ENCODE measurements around the gene CPN1.
"Not testable (repeated sequence)": the region's sequence is repeated elsewhere in the genome, so short reads cannot be mapped to it uniquely, and the experiment has no call there.

CPN1 gene

GRCh38 chr10:100081075-100082001 lies at the start of gene CPN1:
CPN1 (minus strand) TSS chr10:100081869; CDS start chr10:100081625, 244 bp downstream.
- no peak within 1 kb of the TSS for H3K9ac ChIP-seq (ENCODE audit: low read length in 2 of 2)
- H3K4me3 ChIP-seq (ENCODE audit: low read length in 2 of 2), result no peak within 1 kb of the TSS
- no peaks in the 10 kb centered on the region for H3K36me3 ChIP-seq (ENCODE audit: control insufficient read depth in 2 of 2, insufficient read depth in 2 of 2, low read length in 2 of 2)
- H3K9me3 ChIP-seq (ENCODE audit: control insufficient read depth in 2 of 2, low read length in 2 of 2), result no peaks in the 10 kb centered on the region
- H3K27ac ChIP-seq (ENCODE audit: low read length), result no peak within 1 kb of the TSS
- peaks cover 0 to 3% of the 10 kb centered on the region in 2 donors for H3K27me3 ChIP-seq (ENCODE audit: control insufficient read depth in 1 of 2, insufficient read depth in 2 of 2, low read length in 2 of 2)
- H3K4me1 ChIP-seq (ENCODE audit: control insufficient read depth, insufficient read depth, low read length), result no peaks in the 10 kb centered on the region

- Histone ChIP-seq H3K36me3 (ENCODE audit: control insufficient read depth in 2 of 2, insufficient read depth in 2 of 2, low read length in 2 of 2) (no peaks in the 10 kb centered on the region), H3K9me3 (ENCODE audit: control insufficient read depth in 2 of 2, low read length in 2 of 2) (peaks cover 3 to 7% of the 10 kb centered on the region in 2 donors), H3K4me1 (ENCODE audit: control insufficient read depth, insufficient read depth, low read length) (no peaks in the 10 kb centered on the region), H3K4me3 (ENCODE audit: low read length in 2 of 2) (no peak overlapping the region), H3K27me3 (ENCODE audit: control insufficient read depth in 1 of 2, insufficient read depth in 2 of 2, low read length in 2 of 2) (peaks cover 0 to 3% of the 10 kb centered on the region in 2 donors), H3K27ac (ENCODE audit: low read length) (no peak overlapping the region), H3K9ac (ENCODE audit: low read length in 2 of 2) (no peak overlapping the region)
Measured at GRCh38 chr10:100130831-100131230, 49.2 kb upstream of the CPN1 start.

GRCh38 chr10:100129424-100129823 lies 47.8 kb upstream of the CPN1 start:
- peaks cover 0 to 3% of the 10 kb centered on the region in 2 donors for H3K27me3 ChIP-seq (ENCODE audit: control insufficient read depth in 1 of 2, insufficient read depth in 2 of 2, low read length in 2 of 2)
- no peaks in the 10 kb centered on the region for H3K4me1 ChIP-seq (ENCODE audit: control insufficient read depth, insufficient read depth, low read length)
- H3K27ac ChIP-seq (ENCODE audit: low read length), result no peak overlapping the region
- H3K4me3 ChIP-seq (ENCODE audit: low read length in 2 of 2), result no peak overlapping the region
- H3K9me3 ChIP-seq (ENCODE audit: control insufficient read depth in 2 of 2, low read length in 2 of 2), result no peaks in the 10 kb centered on the region
- H3K9ac ChIP-seq (ENCODE audit: low read length in 2 of 2), result no peak overlapping the region
- H3K36me3 ChIP-seq (ENCODE audit: control insufficient read depth in 2 of 2, insufficient read depth in 2 of 2, low read length in 2 of 2), result no peaks in the 10 kb centered on the region

GRCh38 chr10:100128951-100129350 lies 47.3 kb upstream of the CPN1 start:
- Histone ChIP-seq H3K9me3 (ENCODE audit: control insufficient read depth in 2 of 2, low read length in 2 of 2) (no peaks in the 10 kb centered on the region), H3K27ac (ENCODE audit: low read length) (no peak overlapping the region), H3K4me3 (ENCODE audit: low read length in 2 of 2) (no peak overlapping the region), H3K9ac (ENCODE audit: low read length in 2 of 2) (no peak overlapping the region), H3K4me1 (ENCODE audit: control insufficient read depth, insufficient read depth, low read length) (no peaks in the 10 kb centered on the region), H3K27me3 (ENCODE audit: control insufficient read depth in 1 of 2, insufficient read depth in 2 of 2, low read length in 2 of 2) (peaks cover 0 to 3% of the 10 kb centered on the region in 2 donors), H3K36me3 (ENCODE audit: control insufficient read depth in 2 of 2, insufficient read depth in 2 of 2, low read length in 2 of 2) (no peaks in the 10 kb centered on the region)

GRCh38 chr10:100125335-100125734 lies 43.7 kb upstream of the CPN1 start:
- H3K9me3 ChIP-seq (ENCODE audit: control insufficient read depth in 2 of 2, low read length in 2 of 2); H3K27me3 ChIP-seq (ENCODE audit: control insufficient read depth in 1 of 2, insufficient read depth in 2 of 2, low read length in 2 of 2): not testable (repeated sequence)

GRCh38 chr10:100124097-100124496 lies 42.4 kb upstream of the CPN1 start:
- Histone ChIP-seq H3K4me3 (ENCODE audit: low read length in 2 of 2) (no peak overlapping the region), H3K9me3 (ENCODE audit: control insufficient read depth in 2 of 2, low read length in 2 of 2) (no peaks in the 10 kb centered on the region), H3K4me1 (ENCODE audit: control insufficient read depth, insufficient read depth, low read length) (no peaks in the 10 kb centered on the region), H3K36me3 (ENCODE audit: control insufficient read depth in 2 of 2, insufficient read depth in 2 of 2, low read length in 2 of 2) (no peaks in the 10 kb centered on the region), H3K27ac (ENCODE audit: low read length) (no peak overlapping the region), H3K9ac (ENCODE audit: low read length in 2 of 2) (no peak overlapping the region), H3K27me3 (ENCODE audit: control insufficient read depth in 1 of 2, insufficient read depth in 2 of 2, low read length in 2 of 2) (peaks cover 0 to 3% of the 10 kb centered on the region in 2 donors)

More at GRCh38 chr10:100125335-100125734, 43.7 kb upstream of the CPN1 start:
- not testable (repeated sequence) for H3K4me1 ChIP-seq (ENCODE audit: control insufficient read depth, insufficient read depth, low read length); H3K4me3 ChIP-seq (ENCODE audit: low read length in 2 of 2); H3K36me3 ChIP-seq (ENCODE audit: control insufficient read depth in 2 of 2, insufficient read depth in 2 of 2, low read length in 2 of 2); H3K27ac ChIP-seq (ENCODE audit: low read length); H3K9ac ChIP-seq (ENCODE audit: low read length in 2 of 2)

GRCh38 chr10:100122780-100123179 lies 41.1 kb upstream of the CPN1 start:
- no peak overlapping the region for H3K27ac ChIP-seq (ENCODE audit: low read length)
- H3K4me1 ChIP-seq (ENCODE audit: control insufficient read depth, insufficient read depth, low read length), result no peaks in the 10 kb centered on the region
- H3K36me3 ChIP-seq (ENCODE audit: control insufficient read depth in 2 of 2, insufficient read depth in 2 of 2, low read length in 2 of 2), result no peaks in the 10 kb centered on the region

GRCh38 chr10:100120550-100120949 lies 38.9 kb upstream of the CPN1 start:
- Histone ChIP-seq H3K4me3 (ENCODE audit: low read length in 2 of 2) (no peak overlapping the region), H3K9ac (ENCODE audit: low read length in 2 of 2) (no peak overlapping the region), H3K27me3 (ENCODE audit: control insufficient read depth in 1 of 2, insufficient read depth in 2 of 2, low read length in 2 of 2) (peaks cover 13 to 18% of the 10 kb centered on the region in 2 donors), H3K4me1 (ENCODE audit: control insufficient read depth, insufficient read depth, low read length) (no peaks in the 10 kb centered on the region), H3K36me3 (ENCODE audit: control insufficient read depth in 2 of 2, insufficient read depth in 2 of 2, low read length in 2 of 2) (no peaks in the 10 kb centered on the region), H3K27ac (ENCODE audit: low read length) (no peak overlapping the region), H3K9me3 (ENCODE audit: control insufficient read depth in 2 of 2, low read length in 2 of 2) (no peaks in the 10 kb centered on the region)

More at GRCh38 chr10:100122780-100123179, 41.1 kb upstream of the CPN1 start:
- Histone ChIP-seq H3K27me3 (ENCODE audit: control insufficient read depth in 1 of 2, insufficient read depth in 2 of 2, low read length in 2 of 2) (peaks cover 2 to 5% of the 10 kb centered on the region in 2 donors), H3K4me3 (ENCODE audit: low read length in 2 of 2) (no peak overlapping the region), H3K9me3 (ENCODE audit: control insufficient read depth in 2 of 2, low read length in 2 of 2) (no peaks in the 10 kb centered on the region), H3K9ac (ENCODE audit: low read length in 2 of 2) (no peak overlapping the region)

- Histone ChIP-seq H3K4me1 (ENCODE audit: control insufficient read depth, insufficient read depth, low read length) (no peaks in the 10 kb centered on the region), H3K36me3 (ENCODE audit: control insufficient read depth in 2 of 2, insufficient read depth in 2 of 2, low read length in 2 of 2) (no peaks in the 10 kb centered on the region), H3K27me3 (ENCODE audit: control insufficient read depth in 1 of 2, insufficient read depth in 2 of 2, low read length in 2 of 2) (peaks cover 13 to 18% of the 10 kb centered on the region in 2 donors), H3K9me3 (ENCODE audit: control insufficient read depth in 2 of 2, low read length in 2 of 2) (no peaks in the 10 kb centered on the region), H3K9ac (ENCODE audit: low read length in 2 of 2) (no peak overlapping the region), H3K27ac (ENCODE audit: low read length) (no peak overlapping the region), H3K4me3 (ENCODE audit: low read length in 2 of 2) (no peak overlapping the region)
Measured at GRCh38 chr10:100119726-100120125, 38.1 kb upstream of the CPN1 start.

- no peak overlapping the region for H3K9ac ChIP-seq (ENCODE audit: low read length in 2 of 2)
- H3K27ac ChIP-seq (ENCODE audit: low read length), result no peak overlapping the region
- peaks cover 13 to 15% of the 10 kb centered on the region in 2 donors for H3K27me3 ChIP-seq (ENCODE audit: control insufficient read depth in 1 of 2, insufficient read depth in 2 of 2, low read length in 2 of 2)
- no peak overlapping the region for H3K4me3 ChIP-seq (ENCODE audit: low read length in 2 of 2)
- no peaks in the 10 kb centered on the region for H3K36me3 ChIP-seq (ENCODE audit: control insufficient read depth in 2 of 2, insufficient read depth in 2 of 2, low read length in 2 of 2)
- H3K4me1 ChIP-seq (ENCODE audit: control insufficient read depth, insufficient read depth, low read length), result no peaks in the 10 kb centered on the region
- no peaks in the 10 kb centered on the region for H3K9me3 ChIP-seq (ENCODE audit: control insufficient read depth in 2 of 2, low read length in 2 of 2)
Measured at GRCh38 chr10:100114976-100115770, 33.5 kb upstream of the CPN1 start.

All from stomach smooth muscle (tissue), 2 donors.